Liver (tissue), 9 donors: ENCODE data around the gene CES1. TPM values are rescaled to one million over a fixed set of nuclear protein-coding genes. Genes with fewer than 3 reads are reported as not detected.
"Not testable (repeated sequence)": the region's sequence is repeated elsewhere in the genome, so short reads cannot be mapped to it uniquely, and the experiment has no call there.

Source experiments
- DNase-seq: peaks from one replicate; pipeline ENCODE4 v3.0.0-alpha.2; 2017; ENCODE audit warnings: low spot score
- H3K27ac ChIP-seq, 2 donors: one replicate each; pipeline ENCODE4 v1.7.0; 2013; ENCODE audit warnings: inconsistent platforms in 2 of 2, low read length in 2 of 2, control low read depth in 1 of 2, low read depth in 1 of 2, mild to moderate bottlenecking in 1 of 2
- H3K27me3 ChIP-seq, 4 donors: one replicate each; pipeline versions ENCODE4 v1.6.1 to v1.7.0; 2013; ENCODE audit warnings: low read length in 3 of 4, inconsistent platforms in 1 of 4, mild to moderate bottlenecking in 1 of 4, moderate library complexity in 1 of 4; ENCODE audit not compliant: control insufficient read depth in 4 of 4, insufficient read depth in 4 of 4
- H3K36me3 ChIP-seq, 4 donors: one replicate each; pipeline versions ENCODE4 v1.6.1 to v1.7.0; 2013; ENCODE audit warnings: low read length in 3 of 4, mild to moderate bottlenecking in 3 of 4, low read depth in 1 of 4, moderate library complexity in 1 of 4; ENCODE audit not compliant: control insufficient read depth in 4 of 4, insufficient read depth in 3 of 4
- H3K4me1 ChIP-seq, 4 donors: one replicate each; pipeline versions ENCODE4 v1.6.1 to v1.7.0; 2013; ENCODE audit warnings: low read length in 3 of 4, mild to moderate bottlenecking in 3 of 4, moderate library complexity in 1 of 4; ENCODE audit not compliant: control insufficient read depth in 4 of 4, insufficient read depth in 4 of 4
- H3K4me3 ChIP-seq, 3 donors: one replicate each; pipeline versions ENCODE4 v1.6.1 to v1.7.0; 2013; ENCODE audit warnings: low read length in 3 of 3, control low read depth in 1 of 3, low read depth in 1 of 3, mild to moderate bottlenecking in 1 of 3
- H3K9ac ChIP-seq, 2 donors: one replicate each; pipeline ENCODE4 v1.7.0; 2013; ENCODE audit warnings: low read length in 2 of 2, mild to moderate bottlenecking in 2 of 2, moderate library complexity in 2 of 2, control low read depth in 1 of 2, low read depth in 1 of 2
- H3K9me3 ChIP-seq, 4 donors: one replicate each; pipeline versions ENCODE4 v1.6.1 to v1.7.0; 2013; ENCODE audit warnings: low read length in 3 of 4; ENCODE audit not compliant: control insufficient read depth in 4 of 4
- ATF3 ChIP-seq: IDR thresholded peaks from 2 replicates; pipeline ENCODE4 v1.6.1; 2016; ENCODE audit warnings: antibody characterized with exemption
- CTCF ChIP-seq: fragments of 150-350 bp; IDR thresholded peaks from 2 replicates; pipeline ENCODE4 v1.5.1; 2017; ENCODE audit warnings: improper control_type of control experiment, low read depth, low read length; ENCODE audit not compliant: missing input control
- FOXA1 ChIP-seq: IDR thresholded peaks from 2 replicates; pipeline ENCODE4 v1.6.1; 2016; ENCODE audit warnings: antibody characterized with exemption
- FOXA2 ChIP-seq: IDR thresholded peaks from 2 replicates; pipeline ENCODE4 v1.6.1; 2016; ENCODE audit warnings: antibody characterized with exemption
- GABPA ChIP-seq, 2 donors: IDR thresholded peaks in 1 of 2; conservative IDR thresholded peaks in 1 of 2; 2 replicates each; pipeline ENCODE4 v1.6.1; 2016; ENCODE audit warnings: antibody characterized with exemption in 2 of 2, mild to moderate bottlenecking in 1 of 2, moderate library complexity in 1 of 2
- HNF4A ChIP-seq, 2 donors: conservative IDR thresholded peaks; 2 replicates each; pipeline ENCODE4 v1.6.1; 2016; ENCODE audit warnings: antibody characterized with exemption in 2 of 2, mild to moderate bottlenecking in 2 of 2
- HNF4G ChIP-seq: IDR thresholded peaks from 2 replicates; pipeline ENCODE4 v1.6.1; 2016; ENCODE audit warnings: antibody characterized with exemption
- JUND ChIP-seq, 2 donors: IDR thresholded peaks; 2 replicates each; pipeline ENCODE4 v1.6.1; 2016; ENCODE audit warnings: antibody characterized with exemption in 2 of 2
- MAX ChIP-seq: IDR thresholded peaks from 2 replicates; pipeline ENCODE4 v1.6.1; 2016; ENCODE audit warnings: antibody characterized with exemption
- NR2F2 ChIP-seq: IDR thresholded peaks from 2 replicates; pipeline ENCODE4 v1.6.1; 2016; ENCODE audit warnings: antibody characterized with exemption
- RAD21 ChIP-seq, 2 donors: IDR thresholded peaks; 2 replicates each; pipeline ENCODE4 v1.6.1; 2016; ENCODE audit warnings: antibody characterized with exemption in 2 of 2, mild to moderate bottlenecking in 2 of 2
- REST ChIP-seq: IDR thresholded peaks from 2 replicates; pipeline ENCODE4 v1.6.1; 2016; ENCODE audit warnings: antibody characterized with exemption, mild to moderate bottlenecking
- RXRA ChIP-seq, 2 donors: IDR thresholded peaks; 2 replicates each; pipeline ENCODE4 v1.6.1; 2017 to 2018; ENCODE audit warnings: antibody characterized with exemption in 2 of 2, mild to moderate bottlenecking in 1 of 2
- SP1 ChIP-seq: IDR thresholded peaks from 2 replicates; pipeline ENCODE4 v1.6.1; 2018; ENCODE audit warnings: antibody characterized with exemption, mild to moderate bottlenecking
- YY1 ChIP-seq: IDR thresholded peaks from 2 replicates; pipeline ENCODE4 v1.6.1; 2016; ENCODE audit warnings: antibody characterized with exemption, mild to moderate bottlenecking
- ZBTB33 ChIP-seq: IDR thresholded peaks from 2 replicates; pipeline ENCODE4 v1.6.1; 2016; ENCODE audit warnings: antibody characterized with exemption
- WGBS: extraction: QIAGEN DNeasy Blood & Tissue Kit; methylation state at CpG from one replicate; pipeline ENCODE4 v1.1.7; 2013; 5-methylcytosine and 5-hydroxymethylcytosine counted together
- polyA plus RNA-seq, 2 donors: library from polyadenylated mRNA; stranded (reverse) in 1 of 2; unstranded in 1 of 2; fragments of 200-250 nt in 1 of 2; fragments of >200 nt in 1 of 2; fragmentation: Nextera tagmentation in 1 of 2; extraction: Ambion mirVana in 1 of 2; gene quantifications; one replicate each; pipeline versions ENCODE4 v1.2.1 to v1.2.3, GENCODE V29; 2013 to 2015
- total RNA-seq, 2 donors: library from RNA; depleted of rRNA; stranded (reverse); fragments of >200 nt; gene quantifications; one replicate each; pipeline ENCODE4 v1.2.3, GENCODE V29; 2014
- donor health status: healthy.
- donor health status: healthy.
- donor health status: healthy.
- donor health status: healthy.
- donor health status: healthy.

The CES1 gene
- total and polyA plus RNA-seq, 4 donors: 8.4 to 1,773 (median 546) TPM

- peak overlapping the region; percentile 10 to 98 for H3K9ac ChIP-seq
- no peaks in the 10 kb centered on the region for H3K9me3 ChIP-seq
- H3K27me3 ChIP-seq: no peaks in the 10 kb centered on the region
- peaks cover 4 to 11% (median 9%) of the 10 kb centered on the region in 4 donors for H3K36me3 ChIP-seq
- 36% methylated on average over 17 of the region's 17 CpGs for WGBS
- peak; percentile 1 for DNase-seq
- peaks cover 13 to 64% (median 51%) of the 10 kb centered on the region in 4 donors for H3K4me1 ChIP-seq
- peak overlapping the region; percentile 72 to 98 (median 80) for H3K4me3 ChIP-seq
- peak overlapping the region; percentile 85 to 92 for H3K27ac ChIP-seq
- no peak for TF ChIP-seq HNF4G
- peak in 1 of 2 donors; percentile 21 for TF ChIP-seq RAD21 (IDR thresholded peaks at IDR 0.05)
These were observed 497 bp downstream of the CES1 start for GRCh38 chr16:55832425-55832772.

GRCh38 chr16:55830658-55831294 is 2.1 kb downstream of the CES1 start:
- peak overlapping the region in 2 of 3 donors; percentile 12 to 21 for H3K4me3 ChIP-seq
- no peak for DNase-seq
- H3K27me3 ChIP-seq: no peaks in the 10 kb centered on the region
- WGBS: 50% methylated on average over 6 of the region's 6 CpGs
- peak overlapping the region in 1 of 2 donors; percentile 47 for H3K27ac ChIP-seq
- H3K9ac ChIP-seq: no peak overlapping the region
- peaks cover 7 to 60% (median 43%) of the 10 kb centered on the region in 4 donors for H3K4me1 ChIP-seq
- no peak for TF ChIP-seq HNF4A (conservative IDR thresholded peaks at IDR 0.05)
- no peak for TF ChIP-seq JUND (IDR thresholded peaks at IDR 0.05)
- TF ChIP-seq FOXA2: no peak
- H3K36me3 ChIP-seq: peaks cover 8 to 20% (median 12%) of the 10 kb centered on the region in 4 donors
- no peaks in the 10 kb centered on the region for H3K9me3 ChIP-seq

- H3K4me3 ChIP-seq, H3K9me3 ChIP-seq, H3K27ac ChIP-seq, H3K9ac ChIP-seq, H3K27me3 ChIP-seq: not testable (repeated sequence)
- peaks cover 8 to 33% (median 17%) of the 10 kb centered on the region in 4 donors for H3K36me3 ChIP-seq
- 91% methylated on average over 3 of the region's 3 CpGs for WGBS
- peak; percentile 9 for DNase-seq
- peaks cover 4 to 58% (median 36%) of the 10 kb centered on the region in 4 donors for H3K4me1 ChIP-seq
These were observed 3.7 kb downstream of the CES1 start for GRCh38 chr16:55829232-55829631.

GRCh38 chr16:55828680-55829079 is 4.2 kb downstream of the CES1 start:
- no peak for DNase-seq
- WGBS: 78% methylated on average over 10 of the region's 10 CpGs
- Histone ChIP-seq H3K9ac (no peak overlapping the region), H3K4me1 (peaks cover 2 to 53% (median 31%) of the 10 kb centered on the region in 4 donors), H3K27ac (no peak overlapping the region), H3K27me3 (no peaks in the 10 kb centered on the region), H3K4me3 (no peak overlapping the region), H3K36me3 (peaks cover 8 to 33% (median 17%) of the 10 kb centered on the region in 4 donors), H3K9me3 (no peaks in the 10 kb centered on the region)
- TF ChIP-seq GABPA (IDR thresholded peaks at IDR 0.05 in 1 of 2, conservative IDR thresholded peaks at IDR 0.05 in 1 of 2) (no peak), SP1 (no peak), CTCF (no peak), ATF3 (no peak), NR2F2 (no peak), MAX (no peak), FOXA1 (no peak), RXRA (IDR thresholded peaks at IDR 0.05) (no peak), HNF4A (conservative IDR thresholded peaks at IDR 0.05) (no peak), REST (no peak), YY1 (no peak), JUND (IDR thresholded peaks at IDR 0.05) (no peak), ZBTB33 (no peak), HNF4G (no peak)
